GM12801 (cell line): ENCODE data around the gene CBLB.

Experiments
- CTCF ChIP-seq: IDR thresholded peaks from one replicate; pipeline ENCODE4 v1.5.1; 2011; ENCODE audit warnings: control low read depth; ENCODE audit not compliant: insufficient read length; ENCODE audit errors: extremely low read depth

CBLB gene

GRCh38 chr3:105836533-105836932 is 32.3 kb downstream of the CBLB start:
- no peak for TF ChIP-seq CTCF

GRCh38 chr3:105835606-105836005 is 33.2 kb downstream of the CBLB start:
- no peak for TF ChIP-seq CTCF

DNA sequence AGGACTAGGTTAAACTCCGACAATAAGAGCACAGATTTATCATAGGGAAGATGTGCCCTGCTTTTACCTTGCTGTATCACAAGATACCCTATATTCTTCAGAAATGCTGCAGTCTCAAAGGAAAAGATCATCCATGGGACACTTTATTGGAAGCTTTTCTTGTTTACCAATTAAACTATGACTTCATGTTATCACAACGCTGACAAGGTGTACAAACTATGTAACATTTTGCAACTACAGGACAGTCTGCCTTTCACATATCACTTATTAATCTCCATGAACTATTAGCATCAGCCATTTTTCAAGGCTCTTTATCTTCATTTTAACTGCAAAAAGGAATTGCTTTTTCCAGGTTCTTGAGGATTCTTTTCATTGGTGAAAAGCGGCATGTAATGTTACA is 34.0 kb downstream of the CBLB start:
- no peak for TF ChIP-seq CTCF

GRCh38 chr3:105832644-105833043 is 36.2 kb downstream of the CBLB start:
- TF ChIP-seq CTCF = no peak

GRCh38 chr3:105830836-105831235 is 38.0 kb downstream of the CBLB start:
- TF ChIP-seq CTCF = no peak

DNA sequence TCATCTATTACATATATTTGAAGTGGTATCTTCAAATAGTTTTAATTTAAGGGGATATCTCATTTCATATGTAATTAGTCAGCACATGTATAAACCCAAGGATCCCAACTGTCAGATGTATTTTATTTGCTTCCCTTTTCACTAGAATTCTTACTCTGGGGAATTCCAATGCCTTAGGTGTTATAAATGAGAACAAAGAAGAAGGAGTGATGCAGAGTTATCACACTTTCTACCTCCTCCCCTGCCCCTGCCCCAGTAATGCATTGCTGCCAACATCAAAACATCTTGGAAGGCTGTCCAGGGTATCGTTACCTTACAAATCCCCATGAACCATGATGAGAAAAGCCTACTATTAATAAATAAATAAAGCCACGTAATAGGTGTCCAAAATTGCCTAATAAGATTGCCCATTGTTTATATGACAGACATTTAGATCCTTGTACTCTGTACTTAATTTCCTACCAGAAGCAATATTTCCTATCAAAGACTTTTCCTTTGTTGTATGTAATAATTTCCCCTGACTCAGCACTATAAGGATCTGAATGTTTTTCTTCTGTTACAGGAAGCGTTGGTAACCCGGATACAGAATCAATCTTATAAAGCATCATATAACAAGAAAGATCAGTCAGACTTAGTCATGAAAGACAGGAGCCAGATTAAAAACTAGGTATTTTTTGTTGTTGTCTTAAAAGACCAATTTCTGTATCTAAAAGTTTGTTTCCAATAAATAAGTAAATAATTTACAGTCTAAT is 38.8 kb downstream of the CBLB start:
- no peak for TF ChIP-seq CTCF

DNA sequence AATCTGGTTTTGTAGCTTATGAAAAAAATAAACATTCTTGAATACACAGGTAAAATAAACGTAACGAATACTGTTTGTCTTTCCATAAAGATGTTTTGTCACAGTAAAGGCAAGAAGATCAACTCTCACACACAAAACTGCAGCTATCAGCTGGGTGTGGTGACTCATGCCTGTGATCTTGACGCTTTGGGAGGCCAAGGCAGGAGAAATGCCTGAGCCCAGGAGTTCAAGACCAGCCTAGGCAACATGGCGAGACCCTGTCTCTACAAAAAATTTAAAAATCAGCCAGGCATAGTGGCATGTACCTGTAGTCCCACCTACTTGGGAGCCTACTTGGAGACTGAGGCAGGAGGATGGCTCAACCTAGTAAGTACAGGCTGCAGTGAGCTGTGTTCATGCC is 39.6 kb downstream of the CBLB start:
- TF ChIP-seq CTCF = no peak
